OCI-M1 (cell line): ENCODE data around the gene SBK2.
"Not testable (repeated sequence)": the region's sequence is repeated elsewhere in the genome, so short reads cannot be mapped to it uniquely, and the experiment has no call there.

ENCODE experiments used
- DNase-seq: peaks from one replicate; lab custom pipeline; 2025; lab: John Stamatoyannopoulos, UW

SBK2 gene

GRCh38 chr19:55536951-55537740 is at the start of gene SBK2:
SBK2 (minus strand) TSS chr19:55537133; CDS start chr19:55536294, 839 bp downstream.
- peak; percentile 8 for DNase-seq

- DNase-seq: no peak
These were observed 48.9 kb upstream of the SBK2 start for GRCh38 chr19:55585658-55586339.

- no peak for DNase-seq
These were observed 47.9 kb upstream of the SBK2 start for GRCh38 chr19:55584871-55585270.

- DNase-seq: not testable (repeated sequence)
These were observed 47.0 kb upstream of the SBK2 start for GRCh38 chr19:55583897-55584296.

GRCh38 chr19:55582284-55582683 is 45.4 kb upstream of the SBK2 start:
- not testable (repeated sequence) for DNase-seq

- DNase-seq: no peak
These were observed 44.9 kb upstream of the SBK2 start for GRCh38 chr19:55581823-55582223.

GRCh38 chr19:55581145-55581822 is 44.4 kb upstream of the SBK2 start:
- peak; percentile 57 for DNase-seq

- peak; percentile 95 for DNase-seq
These were observed 43.8 kb upstream of the SBK2 start, which contains the start of gene ZNF579 for GRCh38 chr19:55580628-55581144. ZNF579 (minus strand) TSS chr19:55580848; CDS start chr19:55579639, 1,209 bp downstream.

GRCh38 chr19:55579766-55580621 is 43.1 kb upstream of the SBK2 start:
- DNase-seq: peak; percentile 32

GRCh38 chr19:55578761-55579747 is 42.1 kb upstream of the SBK2 start:
- no peak for DNase-seq

GRCh38 chr19:55578031-55578760 is 41.3 kb upstream of the SBK2 start:
- DNase-seq: no peak

- DNase-seq: no peak
These were observed 39.8 kb upstream of the SBK2 start for GRCh38 chr19:55576746-55577145.

GRCh38 chr19:55573929-55574328 is 37.0 kb upstream of the SBK2 start:
- DNase-seq: not testable (repeated sequence)

GRCh38 chr19:55569477-55569876 is 32.5 kb upstream of the SBK2 start:
- DNase-seq: not testable (repeated sequence)

- no peak for DNase-seq
These were observed 30.9 kb upstream of the SBK2 start for GRCh38 chr19:55567708-55568328.

GRCh38 chr19:55566823-55567222 is 29.9 kb upstream of the SBK2 start:
- no peak for DNase-seq

- no peak for DNase-seq
These were observed 26.3 kb upstream of the SBK2 start for GRCh38 chr19:55563261-55563690.

- DNase-seq: no peak
These were observed 22.8 kb upstream of the SBK2 start for GRCh38 chr19:55559684-55560083.

GRCh38 chr19:55554741-55555152 is 17.8 kb upstream of the SBK2 start:
- no peak for DNase-seq
